CD14-positive monocyte (primary cell): ENCODE data around the gene PFDN5. TPM values are rescaled to one million over a fixed set of nuclear protein-coding genes. Genes with fewer than 3 reads are reported as not detected.

Experiments
- DNase-seq, 3 donors: peaks; one replicate each; pipeline ENCODE4 v3.0.0-alpha.2; 2011 to 2022
- H2AFZ ChIP-seq: 2 replicates; pipeline ENCODE4 v1.6.0; 2012; ENCODE audit warnings: mild to moderate bottlenecking, low read depth, low read length, inconsistent platforms; ENCODE audit not compliant: insufficient read depth, poor library complexity, severe bottlenecking
- H3K27ac ChIP-seq, 2 donors: 1 replicate in 1 of 2; 2 replicates in 1 of 2; pipeline ENCODE4 v1.5.1; 2012 to 2013; ENCODE audit warnings: low read length in 2 of 2, control low read depth in 1 of 2, inconsistent platforms in 1 of 2, low read depth in 1 of 2, mild to moderate bottlenecking in 1 of 2
- H3K27me3 ChIP-seq, 2 donors: one replicate each; pipeline versions ENCODE4 v1.6.0 to v1.6.1; 2011 to 2013; ENCODE audit warnings: low read length in 2 of 2; ENCODE audit not compliant: control insufficient read depth in 2 of 2, insufficient read depth in 2 of 2
- H3K36me3 ChIP-seq, 2 donors: replicated peaks in 1 of 2; 1 replicate in 1 of 2; 2 replicates in 1 of 2; pipeline versions ENCODE4 v1.5.1 to v1.6.1; 2012 to 2013; ENCODE audit warnings: low read length in 2 of 2, control low read depth in 1 of 2, inconsistent platforms in 1 of 2, mild to moderate bottlenecking in 1 of 2; ENCODE audit not compliant: insufficient read depth in 2 of 2, control insufficient read depth in 1 of 2
- H3K4me1 ChIP-seq, 2 donors: 1 replicate in 1 of 2; 2 replicates in 1 of 2; pipeline versions ENCODE4 v1.5.1 to v1.6.1; 2012 to 2013; ENCODE audit warnings: low read length in 2 of 2, control low read depth in 1 of 2, inconsistent platforms in 1 of 2, mild to moderate bottlenecking in 1 of 2, moderate library complexity in 1 of 2; ENCODE audit not compliant: insufficient read depth in 2 of 2, control insufficient read depth in 1 of 2
- H3K4me2 ChIP-seq: replicated peaks from 2 replicates; pipeline ENCODE3; 2012; ENCODE audit warnings: low read length, moderate library complexity, mild to moderate bottlenecking; ENCODE audit not compliant: poor library complexity, severe bottlenecking; ENCODE audit errors: extremely low read depth
- H3K4me3 ChIP-seq, 3 experiments: fragments of 200-600 bp in 1 of 3; sonication (generic) in 1 of 3; replicated peaks in 1 of 3; 1 replicate in 2 of 3; 2 replicates in 1 of 3; pipeline ENCODE4 v1.5.1; 2011 to 2013; ENCODE audit warnings: low read length in 3 of 3, mild to moderate bottlenecking in 3 of 3, control low read depth in 2 of 3, low read depth in 2 of 3, inconsistent platforms in 1 of 3, moderate library complexity in 1 of 3
- H3K79me2 ChIP-seq: 2 replicates; pipeline ENCODE4 v1.6.0; 2012; ENCODE audit warnings: mild to moderate bottlenecking, control low read depth, inconsistent platforms, low read length, moderate library complexity; ENCODE audit not compliant: insufficient read depth
- H3K9ac ChIP-seq: 2 replicates; pipeline ENCODE4 v1.6.0; 2017; ENCODE audit warnings: low read length, mild to moderate bottlenecking; ENCODE audit not compliant: insufficient read depth, poor library complexity, severe bottlenecking
- H3K9me3 ChIP-seq, 2 donors: replicated peaks in 1 of 2; 1 replicate in 1 of 2; 2 replicates in 1 of 2; pipeline versions ENCODE4 v1.5.1 to v1.6.1; 2012 to 2013; ENCODE audit warnings: low read length in 2 of 2, control low read depth in 1 of 2; ENCODE audit not compliant: control insufficient read depth in 1 of 2, insufficient read depth in 1 of 2
- H4K20me1 ChIP-seq: 2 replicates; pipeline ENCODE4 v1.6.0; 2012; ENCODE audit warnings: mild to moderate bottlenecking, low read length, control low read depth, moderate library complexity; ENCODE audit not compliant: insufficient read depth
- H3K27ac Mint-ChIP-seq, 7 donors: one replicate each; pipeline ENCODE4 v1.8.0; 2020; ENCODE audit warnings: mild to moderate bottlenecking in 7 of 7, mixed read lengths in 7 of 7, moderate library complexity in 6 of 7, inconsistent platforms in 2 of 7
- H3K27me3 Mint-ChIP-seq, 3 donors: one replicate each; pipeline ENCODE4 v1.8.0; 2021 to 2022; ENCODE audit warnings: low read depth in 3 of 3, mild to moderate bottlenecking in 3 of 3, mixed read lengths in 3 of 3, moderate library complexity in 3 of 3, inconsistent platforms in 1 of 3
- H3K36me3 Mint-ChIP-seq, 2 donors: one replicate each; pipeline ENCODE4 v1.8.0; 2020; ENCODE audit warnings: mixed read lengths in 2 of 2, inconsistent platforms in 1 of 2, mild to moderate bottlenecking in 1 of 2
- H3K4me1 Mint-ChIP-seq: one replicate; pipeline ENCODE4 v1.8.0; 2020; ENCODE audit warnings: mild to moderate bottlenecking, mixed read lengths
- H3K4me3 Mint-ChIP-seq, 2 donors: one replicate each; pipeline ENCODE4 v1.8.0; 2020; ENCODE audit warnings: mild to moderate bottlenecking in 2 of 2, mixed read lengths in 2 of 2, moderate library complexity in 1 of 2
- H3K9me3 Mint-ChIP-seq, 7 donors: one replicate each; pipeline ENCODE4 v1.8.0; 2020 to 2022; ENCODE audit warnings: mixed read lengths in 7 of 7, mild to moderate bottlenecking in 6 of 7, moderate library complexity in 6 of 7, inconsistent platforms in 2 of 7
- WGBS: methylation state at CpG from one replicate; pipeline ENCODE4 v1.1.5; 2013; ENCODE audit warnings: missing lambda C conversion rate; ENCODE audit not compliant: insufficient coverage; 5-methylcytosine and 5-hydroxymethylcytosine counted together
- intact Hi-C, 2 donors: fragments of 100-400 bp; cut with micrococcal nuclease; formaldehyde crosslinking; loops; one replicate each; pipeline versions ENCODE4 v1.15.0 to v1.15.1; 2023
- polyA plus RNA-seq, 3 donors: library from polyadenylated mRNA; depleted of rRNA in 1 of 3; unstranded in 2 of 3; stranded (reverse) in 1 of 3; fragments of 300-500 nt in 2 of 3; fragments of >200 nt in 1 of 3; fragmentation: Illumina TruSeq in 2 of 3; gene quantifications; 1 replicate in 2 of 3; 2 replicates in 1 of 3; pipeline ENCODE4 v1.2.3, GENCODE V29; 2012 to 2021
- TF ChIP-seq, protein P1 (sequence below): fragments of 200-600 bp; IDR thresholded peaks from one replicate; pipeline ENCODE4 v1.8.0; 2022; ENCODE audit warnings: antibody characterized with exemption, mild to moderate bottlenecking

PFDN5 gene
- polyA plus RNA-seq, 3 donors: 1,474 to 2,196 (median 1,751) TPM

- Histone ChIP-seq H4K20me1 (no peaks in the 10 kb centered on the region), H3K27me3 (no peaks in the 10 kb centered on the region), H3K9ac (no peak overlapping the region), H3K4me3 (no peak overlapping the region), H2AFZ (no peak overlapping the region), H3K4me2 (no peak overlapping the region), H3K36me3 (peaks cover 27 to 71% of the 10 kb centered on the region in 2 donors), H3K27ac (no peak overlapping the region), H3K9me3 (no peaks in the 10 kb centered on the region), H3K79me2 (no peaks in the 10 kb centered on the region), H3K4me1 (peaks cover 3% of the 10 kb centered on the region in 2 donors)
- WGBS: 100% methylated on average over 2 of the region's 4 CpGs
- peaks cover 45 to 69% of the 10 kb centered on the region in 2 donors for H3K36me3 Mint-ChIP-seq
- H3K27ac Mint-ChIP-seq: peak overlapping the region in 3 of 7 donors; percentile 4 to 52 (median 50)
- H3K4me3 Mint-ChIP-seq: no peak overlapping the region
- peaks cover 6% of the 10 kb centered on the region for H3K4me1 Mint-ChIP-seq
- H3K9me3 Mint-ChIP-seq: no peaks in the 10 kb centered on the region
- intact Hi-C loops: loop anchor here in 1 of 2 donors (5.0 kb wide), 1 partner anchor 78 kb away; no protein-coding TSS in a partner anchor
- H3K27me3 Mint-ChIP-seq: peaks cover 0 to 4% (median 0%) of the 10 kb centered on the region in 3 donors
- TF ChIP-seq, protein P1, sequence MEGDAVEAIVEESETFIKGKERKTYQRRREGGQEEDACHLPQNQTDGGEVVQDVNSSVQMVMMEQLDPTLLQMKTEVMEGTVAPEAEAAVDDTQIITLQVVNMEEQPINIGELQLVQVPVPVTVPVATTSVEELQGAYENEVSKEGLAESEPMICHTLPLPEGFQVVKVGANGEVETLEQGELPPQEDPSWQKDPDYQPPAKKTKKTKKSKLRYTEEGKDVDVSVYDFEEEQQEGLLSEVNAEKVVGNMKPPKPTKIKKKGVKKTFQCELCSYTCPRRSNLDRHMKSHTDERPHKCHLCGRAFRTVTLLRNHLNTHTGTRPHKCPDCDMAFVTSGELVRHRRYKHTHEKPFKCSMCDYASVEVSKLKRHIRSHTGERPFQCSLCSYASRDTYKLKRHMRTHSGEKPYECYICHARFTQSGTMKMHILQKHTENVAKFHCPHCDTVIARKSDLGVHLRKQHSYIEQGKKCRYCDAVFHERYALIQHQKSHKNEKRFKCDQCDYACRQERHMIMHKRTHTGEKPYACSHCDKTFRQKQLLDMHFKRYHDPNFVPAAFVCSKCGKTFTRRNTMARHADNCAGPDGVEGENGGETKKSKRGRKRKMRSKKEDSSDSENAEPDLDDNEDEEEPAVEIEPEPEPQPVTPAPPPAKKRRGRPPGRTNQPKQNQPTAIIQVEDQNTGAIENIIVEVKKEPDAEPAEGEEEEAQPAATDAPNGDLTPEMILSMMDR: no peak
- no peak for DNase-seq
Measured at GRCh38 chr12:53289891-53290290, 5.5 kb upstream of the PFDN5 start.

- Mint-ChIP-seq H3K27me3 (peaks cover 0 to 4% (median 0%) of the 10 kb centered on the region in 3 donors), H3K9me3 (no peaks in the 10 kb centered on the region), H3K4me1 (peaks cover 10% of the 10 kb centered on the region), H3K36me3 (peaks cover 43 to 63% of the 10 kb centered on the region in 2 donors), H3K4me3 (no peak overlapping the region), H3K27ac (peak overlapping the region in 1 of 7 donors; percentile 15)
- Histone ChIP-seq H3K9me3 (no peaks in the 10 kb centered on the region), H3K27me3 (no peaks in the 10 kb centered on the region), H3K4me2 (no peak overlapping the region), H3K9ac (no peak overlapping the region), H3K27ac (no peak overlapping the region), H4K20me1 (no peaks in the 10 kb centered on the region), H3K36me3 (peaks cover 24 to 70% of the 10 kb centered on the region in 2 donors), H3K79me2 (peaks cover 4% of the 10 kb centered on the region), H2AFZ (no peak overlapping the region), H3K4me3 (no peak overlapping the region), H3K4me1 (peaks cover 6% of the 10 kb centered on the region in 2 donors)
- TF ChIP-seq, protein P1: no peak
- intact Hi-C loops: no loop called here
- DNase-seq: no peak
- 100% methylated on average over 3 of the region's 9 CpGs for WGBS
Measured at GRCh38 chr12:53290661-53291060, 4.7 kb upstream of the PFDN5 start.
